ENCODE results near the gene IFT88. TPM values are rescaled to one million over a fixed set of nuclear protein-coding genes. Genes with fewer than 3 reads are reported as not detected.

The IFT88 gene
- polyA plus RNA-seq, 3 donors = 2.9 to 4.5 (median 4.1) TPM

DNA sequence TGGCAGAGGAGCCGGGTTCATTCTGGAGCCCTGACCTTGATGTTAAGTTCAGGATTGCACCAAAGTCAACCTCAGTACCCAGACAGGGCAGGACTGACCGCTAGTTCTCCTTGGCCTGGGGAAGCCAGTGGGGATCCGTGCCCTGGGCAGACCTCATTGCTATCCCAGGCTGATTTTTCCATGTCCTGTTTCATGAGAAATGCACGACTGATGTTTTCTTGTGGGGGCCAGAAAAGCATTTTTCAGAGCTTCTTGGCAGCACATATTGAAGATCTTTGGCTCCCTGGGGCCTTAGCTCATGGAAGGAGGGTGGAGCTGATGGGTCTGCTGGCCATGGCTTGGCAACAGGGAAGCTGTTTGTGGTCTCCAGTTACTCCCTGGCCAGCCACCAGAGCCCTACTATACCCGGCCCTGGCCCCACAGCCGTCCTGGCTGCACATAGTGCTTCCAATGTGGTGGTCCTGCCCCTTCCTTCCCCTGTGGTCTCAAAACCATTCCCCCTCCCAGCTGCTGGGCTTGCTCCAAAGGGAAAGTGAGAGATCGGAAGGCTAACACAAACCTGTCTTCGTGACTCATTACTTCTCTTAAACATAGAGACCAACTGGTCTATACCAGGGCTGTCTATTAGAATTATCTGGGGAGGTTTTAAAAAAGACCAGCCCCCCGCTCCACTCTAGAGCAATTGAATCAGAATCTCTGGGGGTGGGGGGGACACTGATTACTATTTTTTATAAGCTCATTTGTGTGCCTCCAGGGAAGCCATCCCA is 147.8 kb downstream of the IFT88 start:
- DNase-seq = no peak
- Mint-ChIP-seq H3K4me3 (no peak overlapping the region), H3K27ac (no peak overlapping the region), H3K9me3 (no peaks in the 10 kb centered on the region), H3K36me3 (no peaks in the 10 kb centered on the region), H3K4me1 (peaks cover 6% of the 10 kb centered on the region), H3K27me3 (ENCODE audit: low read depth in 3 of 3) (peaks cover 6 to 22% (median 6%) of the 10 kb centered on the region in 3 donors)
- 95% methylated on average over 4 of the region's 9 CpGs for WGBS (ENCODE audit: insufficient coverage)
- no peak overlapping the region for H3K4me2 ChIP-seq (replicated peaks; ENCODE audit: extremely low read depth, low read length, poor library complexity, severe bottlenecking)
- no peaks in the 10 kb centered on the region for H3K79me2 ChIP-seq (ENCODE audit: insufficient read depth, low read length)
- no peaks in the 10 kb centered on the region for H3K4me1 ChIP-seq (ENCODE audit: control insufficient read depth in 1 of 2, insufficient read depth in 2 of 2, low read length in 2 of 2)
- H3K9ac ChIP-seq (ENCODE audit: insufficient read depth, low read length, poor library complexity, severe bottlenecking) = no peak overlapping the region
- TF ChIP-seq, protein P1, sequence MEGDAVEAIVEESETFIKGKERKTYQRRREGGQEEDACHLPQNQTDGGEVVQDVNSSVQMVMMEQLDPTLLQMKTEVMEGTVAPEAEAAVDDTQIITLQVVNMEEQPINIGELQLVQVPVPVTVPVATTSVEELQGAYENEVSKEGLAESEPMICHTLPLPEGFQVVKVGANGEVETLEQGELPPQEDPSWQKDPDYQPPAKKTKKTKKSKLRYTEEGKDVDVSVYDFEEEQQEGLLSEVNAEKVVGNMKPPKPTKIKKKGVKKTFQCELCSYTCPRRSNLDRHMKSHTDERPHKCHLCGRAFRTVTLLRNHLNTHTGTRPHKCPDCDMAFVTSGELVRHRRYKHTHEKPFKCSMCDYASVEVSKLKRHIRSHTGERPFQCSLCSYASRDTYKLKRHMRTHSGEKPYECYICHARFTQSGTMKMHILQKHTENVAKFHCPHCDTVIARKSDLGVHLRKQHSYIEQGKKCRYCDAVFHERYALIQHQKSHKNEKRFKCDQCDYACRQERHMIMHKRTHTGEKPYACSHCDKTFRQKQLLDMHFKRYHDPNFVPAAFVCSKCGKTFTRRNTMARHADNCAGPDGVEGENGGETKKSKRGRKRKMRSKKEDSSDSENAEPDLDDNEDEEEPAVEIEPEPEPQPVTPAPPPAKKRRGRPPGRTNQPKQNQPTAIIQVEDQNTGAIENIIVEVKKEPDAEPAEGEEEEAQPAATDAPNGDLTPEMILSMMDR (IDR thresholded peaks at IDR 0.05) = no peak
- H3K36me3 ChIP-seq (replicated peaks in 1 of 2; ENCODE audit: control insufficient read depth in 1 of 2, insufficient read depth in 2 of 2, low read length in 2 of 2) = no peaks in the 10 kb centered on the region
- H2AFZ ChIP-seq (ENCODE audit: insufficient read depth, low read depth, low read length, poor library complexity, severe bottlenecking) = no peak overlapping the region
- H3K27ac ChIP-seq (ENCODE audit: low read depth in 1 of 2, low read length in 2 of 2) = no peak overlapping the region
- H3K9me3 ChIP-seq (replicated peaks in 1 of 2; ENCODE audit: control insufficient read depth in 1 of 2, insufficient read depth in 1 of 2, low read length in 2 of 2) = no peaks in the 10 kb centered on the region
- no peaks in the 10 kb centered on the region for H4K20me1 ChIP-seq (ENCODE audit: insufficient read depth, low read length)
- intact Hi-C loops (cut with micrococcal nuclease) = loop anchor here (5.0 to 10.0 kb wide), 2 partner anchors 113 to 210 kb away; no protein-coding TSS in a partner anchor
- H3K27me3 ChIP-seq (ENCODE audit: control insufficient read depth in 2 of 2, insufficient read depth in 2 of 2, low read length in 2 of 2) = peaks cover 0 to 2% of the 10 kb centered on the region in 2 donors
- no peak overlapping the region for H3K4me3 ChIP-seq (replicated peaks in 1 of 3; ENCODE audit: low read depth in 2 of 3, low read length in 3 of 3)

DNA sequence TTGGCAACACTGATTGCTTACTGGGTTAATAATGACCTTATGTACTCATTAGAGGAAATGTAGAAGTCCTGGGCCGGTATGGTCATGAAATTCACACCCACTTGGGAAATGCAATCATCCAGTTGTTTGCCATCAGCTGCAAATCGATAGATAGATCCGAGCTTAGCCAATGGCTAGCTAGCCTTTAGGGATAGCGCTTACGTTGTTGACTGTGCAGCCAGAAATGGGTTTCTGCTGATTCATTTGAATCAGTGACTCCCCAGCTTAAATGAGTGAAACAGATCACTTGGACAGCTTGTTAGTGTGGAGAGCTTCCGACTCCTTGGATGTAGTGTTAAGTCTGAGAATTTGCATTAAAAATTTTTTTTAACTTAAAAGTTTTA is 148.4 kb downstream of the IFT88 start:
- Mint-ChIP-seq H3K4me3 (no peak overlapping the region), H3K4me1 (peaks cover 6% of the 10 kb centered on the region), H3K27ac (no peak overlapping the region), H3K27me3 (ENCODE audit: low read depth in 3 of 3) (peaks cover 6 to 22% (median 6%) of the 10 kb centered on the region in 3 donors), H3K9me3 (no peaks in the 10 kb centered on the region), H3K36me3 (no peaks in the 10 kb centered on the region)
- 90% methylated on average over 5 of the region's 6 CpGs for WGBS (ENCODE audit: insufficient coverage)
- no peaks in the 10 kb centered on the region for H3K79me2 ChIP-seq (ENCODE audit: insufficient read depth, low read length)
- no peaks in the 10 kb centered on the region for H3K36me3 ChIP-seq (replicated peaks in 1 of 2; ENCODE audit: control insufficient read depth in 1 of 2, insufficient read depth in 2 of 2, low read length in 2 of 2)
- no peak overlapping the region for H3K27ac ChIP-seq (ENCODE audit: low read depth in 1 of 2, low read length in 2 of 2)
- DNase-seq = no peak
- TF ChIP-seq, protein P1 (IDR thresholded peaks at IDR 0.05) = no peak
- peaks cover 0 to 3% of the 10 kb centered on the region in 2 donors for H3K27me3 ChIP-seq (ENCODE audit: control insufficient read depth in 2 of 2, insufficient read depth in 2 of 2, low read length in 2 of 2)
- H3K9me3 ChIP-seq (replicated peaks in 1 of 2; ENCODE audit: control insufficient read depth in 1 of 2, insufficient read depth in 1 of 2, low read length in 2 of 2) = no peaks in the 10 kb centered on the region
- intact Hi-C loops (cut with micrococcal nuclease) = loop anchor here in 1 of 2 donors (10.0 kb wide), 1 partner anchor 209 kb away; no protein-coding TSS in a partner anchor
- no peaks in the 10 kb centered on the region for H3K4me1 ChIP-seq (ENCODE audit: control insufficient read depth in 1 of 2, insufficient read depth in 2 of 2, low read length in 2 of 2)
- H3K9ac ChIP-seq (ENCODE audit: insufficient read depth, low read length, poor library complexity, severe bottlenecking) = no peak overlapping the region
- no peaks in the 10 kb centered on the region for H4K20me1 ChIP-seq (ENCODE audit: insufficient read depth, low read length)
- H2AFZ ChIP-seq (ENCODE audit: insufficient read depth, low read depth, low read length, poor library complexity, severe bottlenecking) = no peak overlapping the region
- no peak overlapping the region for H3K4me3 ChIP-seq (replicated peaks in 1 of 3; ENCODE audit: low read depth in 2 of 3, low read length in 3 of 3)
- no peak overlapping the region for H3K4me2 ChIP-seq (replicated peaks; ENCODE audit: extremely low read depth, low read length, poor library complexity, severe bottlenecking)
